Ishikawa (cell line): ENCODE results near the gene RBMS3.

Experiments
- CEBPB ChIP-seq: IDR thresholded peaks from 2 replicates; pipeline ENCODE4 v1.6.1; 2012
- CREB1 ChIP-seq: IDR thresholded peaks from 2 replicates; pipeline ENCODE4 v1.6.1; 2012; ENCODE audit warnings: low read depth
- EGR1 ChIP-seq: IDR thresholded peaks from 2 replicates; pipeline ENCODE4 v1.6.1; 2012
- EP300 ChIP-seq: IDR thresholded peaks from 2 replicates; pipeline ENCODE4 v1.6.1; 2012; ENCODE audit warnings: borderline replicate concordance
- FOXM1 ChIP-seq: IDR thresholded peaks from 2 replicates; pipeline ENCODE4 v1.6.1; 2012; ENCODE audit warnings: low read depth, borderline replicate concordance
- NFIC ChIP-seq: IDR thresholded peaks from 2 replicates; pipeline ENCODE4 v1.6.1; 2012
- RAD21 ChIP-seq: IDR thresholded peaks from 2 replicates; pipeline ENCODE4 v1.6.1; 2012; ENCODE audit warnings: low read depth
- TAF1 ChIP-seq: IDR thresholded peaks from 2 replicates; pipeline ENCODE4 v1.6.1; 2012; ENCODE audit warnings: low read depth, mild to moderate bottlenecking
- TCF12 ChIP-seq: IDR thresholded peaks from 2 replicates; pipeline ENCODE4 v1.6.1; 2012; ENCODE audit warnings: low read depth
- TEAD4 ChIP-seq: IDR thresholded peaks from 2 replicates; pipeline ENCODE4 v1.6.1; 2012
- YY1 ChIP-seq: IDR thresholded peaks from 2 replicates; pipeline ENCODE4 v1.6.1; 2012; ENCODE audit warnings: low read depth
- ZBTB7A ChIP-seq: IDR thresholded peaks from 2 replicates; pipeline ENCODE4 v1.6.1; 2012; ENCODE audit warnings: low read depth
- TF ChIP-seq, protein P1 (sequence below): IDR thresholded peaks from 2 replicates; pipeline ENCODE4 v1.6.1; 2012
- TF ChIP-seq, protein P2 (sequence below): IDR thresholded peaks from 2 replicates; pipeline ENCODE4 v1.6.1; 2012
- TF ChIP-seq, protein P3 (sequence below): IDR thresholded peaks from 2 replicates; pipeline ENCODE4 v1.6.1; 2012; ENCODE audit warnings: low read depth, mild to moderate bottlenecking

Gene RBMS3

DNA sequence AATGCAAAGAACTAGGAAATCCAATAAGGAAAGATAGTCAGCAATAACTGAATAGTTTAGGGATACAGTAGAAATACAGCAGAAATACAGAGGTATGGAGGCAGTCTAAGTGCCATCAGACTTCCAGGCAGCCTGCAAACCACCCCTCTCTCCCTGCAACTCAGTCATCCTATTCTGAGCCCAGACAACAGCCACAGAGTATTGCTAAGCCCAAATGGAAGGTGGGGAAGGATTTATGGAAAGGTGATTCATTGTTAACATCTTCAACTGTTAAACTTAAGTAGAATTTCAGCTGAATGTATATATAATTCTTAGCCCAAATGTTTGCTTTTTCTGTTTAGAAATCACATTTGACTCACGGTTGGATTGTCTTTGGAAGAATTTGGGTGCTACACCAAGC, 300.4 kb downstream of the RBMS3 start:
- TF ChIP-seq EP300 (no peak), RAD21 (no peak), TCF12 (no peak), YY1 (no peak), CEBPB (no peak), FOXM1 (no peak)
- TF ChIP-seq, protein P1, sequence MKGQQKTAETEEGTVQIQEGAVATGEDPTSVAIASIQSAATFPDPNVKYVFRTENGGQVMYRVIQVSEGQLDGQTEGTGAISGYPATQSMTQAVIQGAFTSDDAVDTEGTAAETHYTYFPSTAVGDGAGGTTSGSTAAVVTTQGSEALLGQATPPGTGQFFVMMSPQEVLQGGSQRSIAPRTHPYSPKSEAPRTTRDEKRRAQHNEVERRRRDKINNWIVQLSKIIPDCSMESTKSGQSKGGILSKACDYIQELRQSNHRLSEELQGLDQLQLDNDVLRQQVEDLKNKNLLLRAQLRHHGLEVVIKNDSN: no peak

DNA sequence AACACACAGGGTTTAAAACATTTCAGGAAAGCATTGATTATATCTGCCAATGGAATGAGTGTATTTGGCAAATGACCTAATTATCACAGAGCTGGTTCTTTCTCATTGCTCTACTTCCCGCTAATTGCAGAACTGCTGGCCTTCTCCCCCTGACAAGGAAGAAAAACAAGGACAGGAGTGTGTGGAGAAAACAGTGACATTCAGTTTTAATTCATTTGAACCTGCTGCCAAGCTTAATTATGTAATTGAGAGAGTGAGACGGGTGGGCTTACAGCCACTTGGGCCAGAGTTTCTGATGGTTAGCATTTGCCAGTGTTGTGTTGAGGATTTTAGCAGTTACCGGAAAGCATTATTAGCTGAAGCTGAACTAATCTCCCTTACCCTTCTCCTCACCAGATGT, 301.4 kb downstream of the RBMS3 start:
- TF ChIP-seq, protein P2, sequence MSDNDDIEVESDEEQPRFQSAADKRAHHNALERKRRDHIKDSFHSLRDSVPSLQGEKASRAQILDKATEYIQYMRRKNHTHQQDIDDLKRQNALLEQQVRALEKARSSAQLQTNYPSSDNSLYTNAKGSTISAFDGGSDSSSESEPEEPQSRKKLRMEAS: no peak
- TF ChIP-seq CEBPB: no peak
- TF ChIP-seq ZBTB7A: no peak
- no peak for TF ChIP-seq FOXM1
- TF ChIP-seq RAD21: no peak
- no peak for TF ChIP-seq CREB1
- TF ChIP-seq EP300: no peak
- TF ChIP-seq TEAD4: no peak
- TF ChIP-seq, protein P1: no peak
- TF ChIP-seq TAF1: no peak
- no peak for TF ChIP-seq EGR1
- no peak for TF ChIP-seq YY1
- TF ChIP-seq, protein P3, sequence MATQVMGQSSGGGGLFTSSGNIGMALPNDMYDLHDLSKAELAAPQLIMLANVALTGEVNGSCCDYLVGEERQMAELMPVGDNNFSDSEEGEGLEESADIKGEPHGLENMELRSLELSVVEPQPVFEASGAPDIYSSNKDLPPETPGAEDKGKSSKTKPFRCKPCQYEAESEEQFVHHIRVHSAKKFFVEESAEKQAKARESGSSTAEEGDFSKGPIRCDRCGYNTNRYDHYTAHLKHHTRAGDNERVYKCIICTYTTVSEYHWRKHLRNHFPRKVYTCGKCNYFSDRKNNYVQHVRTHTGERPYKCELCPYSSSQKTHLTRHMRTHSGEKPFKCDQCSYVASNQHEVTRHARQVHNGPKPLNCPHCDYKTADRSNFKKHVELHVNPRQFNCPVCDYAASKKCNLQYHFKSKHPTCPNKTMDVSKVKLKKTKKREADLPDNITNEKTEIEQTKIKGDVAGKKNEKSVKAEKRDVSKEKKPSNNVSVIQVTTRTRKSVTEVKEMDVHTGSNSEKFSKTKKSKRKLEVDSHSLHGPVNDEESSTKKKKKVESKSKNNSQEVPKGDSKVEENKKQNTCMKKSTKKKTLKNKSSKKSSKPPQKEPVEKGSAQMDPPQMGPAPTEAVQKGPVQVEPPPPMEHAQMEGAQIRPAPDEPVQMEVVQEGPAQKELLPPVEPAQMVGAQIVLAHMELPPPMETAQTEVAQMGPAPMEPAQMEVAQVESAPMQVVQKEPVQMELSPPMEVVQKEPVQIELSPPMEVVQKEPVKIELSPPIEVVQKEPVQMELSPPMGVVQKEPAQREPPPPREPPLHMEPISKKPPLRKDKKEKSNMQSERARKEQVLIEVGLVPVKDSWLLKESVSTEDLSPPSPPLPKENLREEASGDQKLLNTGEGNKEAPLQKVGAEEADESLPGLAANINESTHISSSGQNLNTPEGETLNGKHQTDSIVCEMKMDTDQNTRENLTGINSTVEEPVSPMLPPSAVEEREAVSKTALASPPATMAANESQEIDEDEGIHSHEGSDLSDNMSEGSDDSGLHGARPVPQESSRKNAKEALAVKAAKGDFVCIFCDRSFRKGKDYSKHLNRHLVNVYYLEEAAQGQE: no peak
- no peak for TF ChIP-seq TCF12
- TF ChIP-seq NFIC: no peak

DNA sequence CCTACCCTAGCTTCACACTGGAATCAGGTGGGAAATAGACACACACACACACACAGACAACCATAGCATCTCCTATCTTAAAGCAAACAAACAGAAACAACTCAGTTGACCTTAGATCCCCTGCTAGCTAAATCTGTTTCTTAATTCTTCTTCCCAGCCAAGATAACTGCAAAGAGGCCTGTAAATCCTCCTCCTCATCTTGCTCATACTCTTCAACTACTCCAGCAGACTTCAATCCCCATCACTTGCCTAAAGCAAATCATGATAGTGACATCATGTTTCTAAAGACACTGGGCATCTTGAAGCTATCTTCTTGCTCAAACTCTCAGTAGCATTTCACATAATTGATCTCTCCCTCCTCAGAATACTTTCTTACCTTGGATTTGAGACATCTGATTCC, 303.0 kb downstream of the RBMS3 start:
- TF ChIP-seq TCF12 (no peak), CEBPB (no peak), ZBTB7A (no peak), EP300 (no peak), EGR1 (no peak), TAF1 (no peak), RAD21 (no peak), YY1 (no peak), TEAD4 (no peak), CREB1 (no peak)
- TF ChIP-seq, protein P2: no peak
- TF ChIP-seq, protein P3: no peak
- TF ChIP-seq, protein P1: no peak

DNA sequence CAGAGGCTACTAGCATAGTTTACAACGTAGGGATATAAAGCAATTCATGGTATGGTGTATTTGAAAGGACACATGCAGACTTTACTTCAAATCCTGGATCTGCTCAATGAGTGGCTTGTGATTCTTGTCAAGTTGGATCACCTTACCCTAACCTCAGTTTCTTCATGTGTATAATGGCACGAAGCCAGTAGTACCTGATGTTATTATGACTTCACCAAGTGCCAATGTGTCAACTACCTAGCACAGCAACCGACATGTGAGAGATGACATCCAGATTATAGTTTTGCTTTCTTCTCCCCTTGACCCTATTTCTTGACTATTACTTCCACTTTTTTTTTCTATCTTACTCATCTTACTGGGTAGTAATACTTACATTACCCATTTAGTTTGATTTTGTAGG, 304.5 kb downstream of the RBMS3 start:
- no peak for TF ChIP-seq NFIC
- TF ChIP-seq EGR1: no peak
- TF ChIP-seq CEBPB: no peak
- no peak for TF ChIP-seq FOXM1
- TF ChIP-seq TEAD4: no peak
- TF ChIP-seq, protein P2: no peak

DNA sequence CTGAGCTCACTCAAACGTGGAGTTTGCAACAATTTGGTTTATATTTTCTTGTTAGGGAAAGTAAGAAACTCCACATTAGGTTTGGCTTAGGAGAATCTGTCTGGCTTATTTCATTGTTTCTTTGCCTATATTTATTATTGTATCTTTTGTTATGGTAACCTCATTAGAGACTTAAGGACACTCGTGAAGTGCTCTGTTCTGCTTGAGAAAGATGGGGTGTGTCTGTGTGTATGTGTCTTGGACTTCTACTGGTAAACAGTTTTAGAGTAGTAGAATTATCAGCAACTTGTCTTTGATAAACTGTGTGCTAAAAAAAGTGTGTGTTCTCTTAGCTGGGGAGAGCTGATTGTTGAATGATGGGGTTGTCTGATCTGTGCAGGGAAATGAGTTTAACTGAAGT, 306.5 kb downstream of the RBMS3 start:
- TF ChIP-seq TEAD4: no peak
- TF ChIP-seq CREB1: no peak
- no peak for TF ChIP-seq TCF12
- no peak for TF ChIP-seq ZBTB7A
- TF ChIP-seq, protein P1: no peak
- no peak for TF ChIP-seq RAD21
- TF ChIP-seq, protein P2: no peak
- no peak for TF ChIP-seq EGR1
- TF ChIP-seq TAF1: no peak
- TF ChIP-seq, protein P3: no peak
- TF ChIP-seq EP300: no peak
- TF ChIP-seq CEBPB: no peak
- TF ChIP-seq NFIC: no peak
- no peak for TF ChIP-seq FOXM1
- TF ChIP-seq YY1: no peak
